ENCODE data around the gene HOXC6. TPM values are rescaled to one million over a fixed set of nuclear protein-coding genes. Genes with fewer than 3 reads are reported as not detected.

HOXC6 gene
- total RNA-seq, 3 donors from 2014 or later, result 3.3 to 4.1 (median 4.0) TPM

Other genes with a start within 250 kb of the HOXC6 start
- 1 to 10 TPM in 1 of 3 donors, under 1 TPM in 1, not detected in 1; 0.98 to 1.0 TPM for gene HOXC13, start 89.6 kb upstream of the HOXC6 start, total RNA-seq
- under 1 TPM in 1 of 3 donors, not detected in 2; 0.15 TPM for gene HOXC12, start 73.5 kb upstream of the HOXC6 start, total RNA-seq
- under 1 TPM in 1 of 3 donors, not detected in 2; 0.29 TPM for gene HOXC11, start 55.3 kb upstream of the HOXC6 start, total RNA-seq
- 1 to 10 TPM in 1 of 3 donors, under 1 TPM in 1, not detected in 1; 0.73 to 1.3 TPM for gene HOTAIR, start 53.5 kb upstream of the HOXC6 start, total RNA-seq
- gene HOXC10, start 43.3 kb upstream of the HOXC6 start, total RNA-seq, result 10 to 100 TPM in 1 of 3 donors, 1 to 10 TPM in 2; 2.0 to 10.9 (median 4.3) TPM
- 10 to 100 TPM in 1 of 3 donors, 1 to 10 TPM in 2; 3.8 to 16.8 (median 4.6) TPM for gene HOXC9, start 28.3 kb upstream of the HOXC6 start, total RNA-seq
- 1 to 10 TPM in 2 of 3 donors, under 1 TPM in 1; 0.73 to 5.4 (median 2.0) TPM for gene HOXC8, start 19.5 kb upstream of the HOXC6 start, total RNA-seq
- gene HOXC5, start 4.6 kb downstream of the HOXC6 start, total RNA-seq, result under 1 TPM; 0.73 to 0.98 (median 0.96) TPM
- gene HOXC4, start 25.4 kb downstream of the HOXC6 start, total RNA-seq, result 1 to 10 TPM; 1.8 to 2.3 (median 1.9) TPM
- 10 to 100 TPM; 29.6 to 55.4 (median 46.4) TPM for gene SMUG1, start 160.5 kb downstream of the HOXC6 start, total RNA-seq